WTC11 (cell line): ENCODE measurements around the gene SLC29A3. TPM values are rescaled to one million over a fixed set of nuclear protein-coding genes. Genes with fewer than 3 reads are reported as not detected.

Source experiments
- ATAC-seq: fragments of 200-7000 bp; cut with Tn5 transposase; 2 replicates; pipeline ENCODE4 v1.10.0; 2021; ENCODE audit warnings: mild to moderate bottlenecking, moderate library complexity
- CTCF ChIA-PET: fragments of 300-600 bp; sonication (Branson Sonifier 250); formaldehyde crosslinking; loops from one replicate; lab custom pipeline; 2021; ENCODE audit warnings: antibody characterized with exemption; lab: Charles Lee
- POLR2A ChIA-PET: fragments of 350-600 bp; sonication (Branson Sonifier 250); formaldehyde crosslinking; loops from one replicate; lab custom pipeline; 2021; ENCODE audit warnings: antibody characterized with exemption; lab: Charles Lee
- DNase-seq: peaks from one replicate; pipeline ENCODE4 v3.0.0; 2021; ENCODE audit warnings: low spot score
- H3K27ac Mint-ChIP-seq: 2 replicates; pipeline ENCODE4 v1.8.0; 2021; ENCODE audit warnings: mixed read lengths
- H3K27me3 Mint-ChIP-seq: 2 replicates; pipeline ENCODE4 v1.8.0; 2021; ENCODE audit warnings: low read depth, mild to moderate bottlenecking, moderate library complexity, mixed read lengths
- H3K36me3 Mint-ChIP-seq: 2 replicates; pipeline ENCODE4 v1.8.0; 2021; ENCODE audit warnings: mixed read lengths
- H3K4me1 Mint-ChIP-seq: 2 replicates; pipeline ENCODE4 v1.8.0; 2022; ENCODE audit warnings: mixed read lengths
- H3K4me3 Mint-ChIP-seq: 2 replicates; pipeline ENCODE4 v1.8.0; 2021; ENCODE audit warnings: mild to moderate bottlenecking, moderate library complexity, mixed read lengths
- H3K9me3 Mint-ChIP-seq: 2 replicates; pipeline ENCODE4 v1.8.0; 2021; ENCODE audit warnings: mixed read lengths
- AFF4 ChIP-seq: sonication (generic); formaldehyde crosslinking; IDR thresholded peaks from 2 replicates; pipeline ENCODE4 v1.8.1; 2023; ENCODE audit warnings: mild to moderate bottlenecking, missing genetic modification reagents, borderline replicate concordance
- ATF3 ChIP-seq: sonication (generic); formaldehyde crosslinking; conservative IDR thresholded peaks from 2 replicates; pipeline ENCODE4 v1.8.1; 2022; ENCODE audit warnings: mild to moderate bottlenecking, missing genetic modification reagents
- CBFB ChIP-seq: sonication (generic); formaldehyde crosslinking; IDR thresholded peaks from 2 replicates; pipeline ENCODE4 v1.8.1; 2022; ENCODE audit warnings: mild to moderate bottlenecking, low read depth, missing genetic modification reagents
- CREB1 ChIP-seq: sonication (generic); formaldehyde crosslinking; IDR thresholded peaks from 2 replicates; pipeline ENCODE4 v1.8.0; 2023; ENCODE audit warnings: mild to moderate bottlenecking, missing genetic modification reagents
- EMX1 ChIP-seq: fragments of 250-450 bp; sonication (Bioruptor Pico); IDR thresholded peaks from 2 replicates; pipeline ENCODE4 v1.8.0; 2021; ENCODE audit warnings: mild to moderate bottlenecking
- ETV6 ChIP-seq: sonication (generic); formaldehyde crosslinking; IDR thresholded peaks from 2 replicates; pipeline ENCODE4 v1.8.1; 2022; ENCODE audit warnings: mild to moderate bottlenecking, missing genetic modification reagents
- FOXJ3 ChIP-seq: sonication (generic); formaldehyde crosslinking; IDR thresholded peaks from 2 replicates; pipeline ENCODE4 v1.9.0; 2021; ENCODE audit warnings: missing genetic modification reagents, mild to moderate bottlenecking, borderline replicate concordance
- FOXK1 ChIP-seq: sonication (generic); formaldehyde crosslinking; IDR thresholded peaks from 2 replicates; pipeline ENCODE4 v1.8.0; 2022; ENCODE audit warnings: mild to moderate bottlenecking, moderate library complexity, missing genetic modification reagents
- MAX ChIP-seq: sonication (generic); formaldehyde crosslinking; IDR thresholded peaks from 2 replicates; pipeline ENCODE4 v1.8.0; 2022; ENCODE audit warnings: mild to moderate bottlenecking, missing genetic modification reagents
- MXD4 ChIP-seq: fragments of 250-450 bp; sonication (Bioruptor Pico); IDR thresholded peaks from 2 replicates; pipeline ENCODE4 v1.8.0; 2021; ENCODE audit warnings: mild to moderate bottlenecking, moderate library complexity, borderline replicate concordance
- NFATC4 ChIP-seq: fragments of 250-450 bp; sonication (Bioruptor Pico); IDR thresholded peaks from 2 replicates; pipeline ENCODE4 v1.9.0; 2021; ENCODE audit warnings: mild to moderate bottlenecking
- NR1H2 ChIP-seq: sonication (generic); formaldehyde crosslinking; IDR thresholded peaks from 2 replicates; pipeline ENCODE4 v1.9.0; 2021; ENCODE audit warnings: mild to moderate bottlenecking, moderate library complexity, missing genetic modification reagents
- NR3C1 ChIP-seq: sonication (generic); formaldehyde crosslinking; conservative IDR thresholded peaks from 2 replicates; pipeline ENCODE4 v1.8.1; 2023; ENCODE audit warnings: low read depth, mild to moderate bottlenecking, missing genetic modification reagents
- PREB ChIP-seq: sonication (generic); formaldehyde crosslinking; IDR thresholded peaks from 2 replicates; pipeline ENCODE4 v1.8.1; 2022; ENCODE audit warnings: mild to moderate bottlenecking, missing genetic modification reagents, moderate library complexity, borderline replicate concordance
- SMAD4 ChIP-seq: sonication (generic); formaldehyde crosslinking; IDR thresholded peaks from 2 replicates; pipeline ENCODE4 v1.8.0; 2022; ENCODE audit warnings: mild to moderate bottlenecking, missing genetic modification reagents
- ZNF281 ChIP-seq: sonication (generic); formaldehyde crosslinking; IDR thresholded peaks from 2 replicates; pipeline ENCODE4 v1.8.0; 2023; ENCODE audit warnings: mild to moderate bottlenecking, missing genetic modification reagents
- ZSCAN18 ChIP-seq: fragments of 250-450 bp; sonication (Bioruptor Pico); IDR thresholded peaks from 2 replicates; pipeline ENCODE4 v2.1.2; 2022; ENCODE audit warnings: mild to moderate bottlenecking, moderate library complexity
- total RNA-seq: library from RNA; stranded (reverse); gene quantifications from 3 replicates; pipeline ENCODE4 v1.2.3, GENCODE V29; 2021

SLC29A3 gene
- total RNA-seq, 1 experiment from 2014 or later: 9.2 TPM

- Mint-ChIP-seq H3K36me3 (peaks cover 4% of the 10 kb centered on the region; the same call in 1 of the 2 replicates), H3K4me1 (peaks cover 34% of the 10 kb centered on the region), H3K27me3 (no peaks in the 10 kb centered on the region), H3K4me3 (no peak overlapping the region), H3K9me3 (no peaks in the 10 kb centered on the region), H3K27ac (peak overlapping the region; percentile 82)
- ChIA-PET POLR2A (no interaction called here), CTCF (interaction anchor here (1.5 to 6.3 kb wide), 5 partner anchors 10 to 71 kb away, joined by 3 to 57 read pairs (median 5); partner anchors contain the start of gene UNC5B)
- no peak for DNase-seq
- ATAC-seq: no peak
- TF ChIP-seq NR1H2 (no peak), MAX (CRISPR knock-in tag) (no peak)
Measured at GRCh38 chr10:71280216-71280615, 38.8 kb upstream of the SLC29A3 start.

- no peaks in the 10 kb centered on the region for H3K9me3 Mint-ChIP-seq
- H3K4me1 Mint-ChIP-seq: peaks cover 32% of the 10 kb centered on the region
- peak overlapping the region; percentile 75 for H3K27ac Mint-ChIP-seq
- no peaks in the 10 kb centered on the region for H3K27me3 Mint-ChIP-seq
- H3K4me3 Mint-ChIP-seq: no peak overlapping the region
- ATAC-seq (no peak), DNase-seq (no peak)
- CTCF ChIA-PET: interaction anchor here (0.8 to 6.3 kb wide), 4 partner anchors 11 to 378 kb away, joined by 3 to 57 read pairs (median 4); partner anchors contain the start of gene UNC5B
- TF ChIP-seq FOXK1 (CRISPR knock-in tag): no peak
- no peak for TF ChIP-seq MXD4
- TF ChIP-seq ZSCAN18 (CRISPR knock-in tag): no peak
- TF ChIP-seq ZNF281: no peak
- no peak for TF ChIP-seq CBFB
- TF ChIP-seq SMAD4 (CRISPR knock-in tag): no peak
- POLR2A ChIA-PET: no interaction called here
- peaks cover 4% of the 10 kb centered on the region; the same call in 1 of the 2 replicates for H3K36me3 Mint-ChIP-seq
Measured at GRCh38 chr10:71280825-71281224, 38.2 kb upstream of the SLC29A3 start.

GRCh38 chr10:71281646-71282322, 37.3 kb upstream of the SLC29A3 start:
- DNase-seq (no peak), ATAC-seq (no peak)
- Mint-ChIP-seq H3K4me3 (no peak overlapping the region), H3K27me3 (no peaks in the 10 kb centered on the region), H3K27ac (no peak overlapping the region), H3K36me3 (peaks cover 9% of the 10 kb centered on the region), H3K9me3 (no peaks in the 10 kb centered on the region), H3K4me1 (peaks cover 32% of the 10 kb centered on the region)
- ChIA-PET POLR2A (no interaction called here), CTCF (interaction anchor here (0.7 to 6.3 kb wide), 4 partner anchors 12 to 379 kb away, joined by 3 to 57 read pairs (median 4); partner anchors contain the start of gene UNC5B)
- no peak for TF ChIP-seq PREB (CRISPR knock-in tag)
- no peak for TF ChIP-seq FOXJ3 (CRISPR knock-in tag)
- no peak for TF ChIP-seq ETV6 (CRISPR knock-in tag)
- no peak for TF ChIP-seq AFF4 (CRISPR knock-in tag)
- no peak for TF ChIP-seq ATF3
- TF ChIP-seq NFATC4 (CRISPR knock-in tag): no peak
- no peak for TF ChIP-seq EMX1 (CRISPR knock-in tag)
- no peak for TF ChIP-seq NR3C1 (CRISPR knock-in tag)
- TF ChIP-seq CREB1 (CRISPR knock-in tag): no peak
